NT2/D1 (cell line): ENCODE results near the gene DBNDD2.

Experiments
- YY1 ChIP-seq: IDR thresholded peaks from 2 replicates; pipeline ENCODE4 v1.6.1; 2011; ENCODE audit not compliant: insufficient read length, insufficient read depth
- ZNF274 ChIP-seq: IDR thresholded peaks from 2 replicates; pipeline ENCODE4 v1.6.1; 2011; ENCODE audit warnings: mild to moderate bottlenecking, low read depth, low read length

- TF ChIP-seq YY1 (no peak), ZNF274 (no peak)
Observed at GRCh38 chr20:45416917-45417316, 8.8 kb downstream of the DBNDD2 start.
